ENCODE results near the gene MACROD1.

The MACROD1 gene

DNA sequence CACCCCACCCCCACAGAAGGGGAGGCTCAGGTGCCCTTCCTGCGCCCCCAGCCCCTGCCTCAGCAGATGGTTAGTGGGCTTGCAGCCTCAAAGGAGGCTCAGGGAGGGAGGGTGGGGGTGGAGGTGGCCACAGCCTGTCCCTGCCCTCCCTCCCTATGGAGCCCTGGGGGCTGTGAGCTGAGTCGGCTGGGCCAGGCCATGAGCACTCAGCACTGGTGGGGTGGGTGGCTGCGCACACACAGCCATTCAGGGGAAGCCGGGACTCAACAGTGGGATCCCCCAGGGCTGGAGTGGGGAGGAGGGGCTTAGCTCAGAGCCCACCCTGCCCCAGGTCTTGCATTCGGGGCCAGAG is 80.0 kb downstream of the MACROD1 start:
- H3K4me3 ChIP-seq (ENCODE audit: low read depth, low read length) = no peak overlapping the region
- DNase-seq (ENCODE audit: low read depth) = no peak
- no peak for TF ChIP-seq CTCF (conservative IDR thresholded peaks at IDR 0.05; ENCODE audit: low read depth, low read length)

DNA sequence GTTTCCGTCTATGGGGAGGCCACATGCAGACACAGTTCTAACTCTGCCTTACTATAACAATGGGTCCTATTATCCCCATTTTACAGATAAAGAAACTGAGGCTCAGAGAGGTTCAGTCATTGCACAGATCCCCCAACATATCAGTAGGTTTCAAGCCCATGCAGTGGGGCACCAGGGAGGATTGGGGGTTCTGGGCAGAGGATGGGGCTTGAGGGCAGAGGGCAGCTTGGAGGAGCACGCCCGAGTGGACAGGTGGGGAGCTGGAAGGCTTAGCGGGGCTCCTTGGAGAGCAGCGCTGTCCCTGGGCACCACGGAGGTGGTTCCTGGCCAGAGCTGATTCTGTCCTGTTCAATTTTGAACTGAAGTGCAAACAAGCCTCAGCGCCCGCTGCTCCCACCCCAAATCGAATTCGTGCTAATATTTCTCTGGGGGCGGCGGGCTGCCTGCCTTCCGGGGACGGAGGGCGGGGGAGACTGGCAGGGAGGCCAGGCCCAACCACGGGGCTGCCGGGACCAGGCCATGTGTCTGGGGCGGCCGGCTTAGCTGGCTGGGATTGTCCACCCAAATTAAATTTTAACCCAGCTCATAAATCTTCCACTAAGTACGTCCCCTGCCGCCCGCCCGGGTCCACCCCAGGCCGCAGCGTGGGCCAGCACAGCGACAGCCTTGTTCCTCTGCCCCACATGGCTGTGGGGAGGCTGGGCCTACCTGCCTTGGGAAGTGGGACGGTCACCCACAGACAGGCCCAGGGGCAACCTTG is 80.8 kb downstream of the MACROD1 start:
- no peak for DNase-seq (ENCODE audit: low read depth)
- no peak for TF ChIP-seq CTCF (conservative IDR thresholded peaks at IDR 0.05; ENCODE audit: low read depth, low read length)
- no peak overlapping the region for H3K4me3 ChIP-seq (ENCODE audit: low read depth, low read length)

DNA sequence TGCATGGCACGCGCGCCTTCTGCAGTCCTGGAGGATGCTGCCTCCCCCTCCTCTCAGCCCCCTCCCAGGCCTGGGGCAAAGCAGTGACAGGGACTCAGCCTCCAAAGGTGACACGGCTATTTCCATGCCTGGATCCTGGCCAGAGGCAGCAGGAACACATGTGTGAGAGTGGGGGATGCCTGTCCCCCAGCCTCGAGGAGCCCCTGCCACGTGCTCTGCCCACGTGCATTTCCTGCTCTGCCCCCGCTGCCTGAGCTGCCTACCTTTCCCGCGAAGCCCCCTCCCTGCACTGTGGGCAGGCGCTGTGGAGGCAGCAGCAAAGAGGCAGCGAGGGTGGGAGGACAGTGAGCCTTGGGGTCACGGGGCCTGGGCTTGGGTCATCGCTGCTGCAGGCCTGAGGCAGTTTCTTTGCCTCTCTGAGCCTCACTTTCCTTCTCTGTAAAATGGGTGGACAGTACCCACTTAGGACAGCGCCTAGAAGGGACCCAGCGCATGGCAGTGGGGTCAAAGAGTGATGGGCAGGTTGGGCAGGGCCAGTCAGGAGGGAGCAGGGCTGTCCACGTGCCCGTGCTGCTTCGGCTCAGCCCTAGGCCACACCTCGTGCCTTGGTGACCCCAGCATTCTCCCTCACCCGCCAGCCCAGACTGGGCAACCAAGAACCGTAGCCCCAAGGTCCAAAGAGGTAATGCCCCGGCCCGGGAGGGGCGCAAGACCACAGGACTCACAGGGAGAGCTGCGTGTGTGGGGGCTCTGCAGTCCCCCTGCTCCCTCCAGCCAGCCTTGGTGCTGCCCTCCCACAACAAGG is 81.6 kb downstream of the MACROD1 start:
- no peak overlapping the region for H3K4me3 ChIP-seq (ENCODE audit: low read depth, low read length)
- DNase-seq (ENCODE audit: low read depth) = no peak
- TF ChIP-seq CTCF (conservative IDR thresholded peaks at IDR 0.05; ENCODE audit: low read depth, low read length) = no peak

DNA sequence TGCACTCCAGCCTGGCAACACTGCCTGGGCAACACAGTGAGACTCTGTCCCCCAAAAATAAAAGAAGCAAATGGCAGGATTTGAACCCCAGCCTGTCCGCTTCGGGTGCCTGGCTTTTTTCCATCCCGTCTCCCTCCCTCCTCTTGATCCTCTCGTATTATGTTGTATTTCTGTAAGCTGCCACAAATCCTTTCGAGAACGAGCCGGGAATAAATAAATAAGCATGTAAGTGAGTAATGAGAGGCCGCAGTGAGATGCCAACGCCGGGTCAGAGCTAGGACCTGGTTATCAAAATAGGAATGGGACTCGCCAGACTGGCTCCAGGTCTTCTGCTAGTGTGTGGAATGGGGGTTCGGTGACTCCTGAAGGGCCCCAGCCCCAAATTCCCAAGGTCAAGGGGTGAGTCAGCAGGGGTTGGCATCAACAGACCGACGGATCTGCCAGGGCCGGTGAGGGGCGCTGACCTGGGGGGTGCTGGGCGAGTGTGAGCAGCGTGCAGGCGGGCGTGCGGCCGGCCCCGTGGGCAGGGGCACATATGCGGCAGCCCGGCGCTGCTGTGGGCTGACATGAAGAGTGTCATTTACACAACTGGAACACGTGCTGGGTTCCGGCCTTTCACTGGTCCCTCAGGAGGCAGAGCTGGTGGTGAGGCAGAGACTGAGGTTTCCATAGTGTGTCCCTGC is 82.4 kb downstream of the MACROD1 start:
- DNase-seq (ENCODE audit: low read depth) = peak; percentile 17
- TF ChIP-seq CTCF (conservative IDR thresholded peaks at IDR 0.05; ENCODE audit: low read depth, low read length) = no peak
- H3K4me3 ChIP-seq (ENCODE audit: low read depth, low read length) = no peak overlapping the region

DNA sequence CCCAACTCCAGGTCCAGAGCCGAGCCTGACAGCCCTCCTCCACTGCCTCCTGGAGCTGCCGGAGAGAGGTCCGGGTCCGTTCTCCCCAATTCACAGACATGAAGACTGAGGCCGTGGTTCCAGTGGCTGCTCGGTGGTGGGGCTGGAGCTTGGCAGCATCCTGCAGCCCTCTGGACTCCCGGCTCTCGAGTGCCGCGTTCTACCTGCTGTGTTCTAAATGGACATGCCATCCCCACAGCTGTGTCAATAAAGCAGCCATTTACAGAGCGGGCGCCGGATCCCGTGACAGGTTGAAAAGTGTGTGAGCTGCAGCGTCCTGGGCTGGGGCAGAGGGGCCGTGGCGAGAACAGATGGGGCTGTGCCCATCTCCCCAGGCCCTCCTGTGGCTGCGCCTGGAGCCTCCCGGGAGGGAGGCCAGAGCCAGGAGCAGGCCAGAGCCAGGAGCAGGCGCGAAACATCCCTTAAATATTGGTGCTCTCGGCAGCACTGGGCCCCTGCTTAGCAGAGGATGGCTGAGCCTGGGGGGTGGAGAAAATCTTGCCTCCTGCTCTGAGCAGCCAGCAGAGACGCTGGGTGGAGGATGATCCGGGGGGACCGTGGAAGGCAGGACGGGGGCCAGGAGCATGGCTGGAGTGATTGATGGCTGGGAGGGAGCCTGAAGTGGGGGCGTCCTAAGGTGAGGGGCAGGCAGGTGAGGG is 84.0 kb downstream of the MACROD1 start:
- H3K4me3 ChIP-seq (ENCODE audit: low read depth, low read length) = no peak overlapping the region
- TF ChIP-seq CTCF (conservative IDR thresholded peaks at IDR 0.05; ENCODE audit: low read depth, low read length) = no peak
- no peak for DNase-seq (ENCODE audit: low read depth)

- no peak for TF ChIP-seq CTCF (conservative IDR thresholded peaks at IDR 0.05; ENCODE audit: low read depth, low read length)
- no peak overlapping the region for H3K4me3 ChIP-seq (ENCODE audit: low read depth, low read length)
- DNase-seq (ENCODE audit: low read depth) = no peak
Observed at GRCh38 chr11:64080390-64080789, 85.5 kb downstream of the MACROD1 start.

Data from choroid plexus epithelial cell (primary cell).